ENCODE results near the gene DDX31.

- TF ChIP-seq, protein P1, sequence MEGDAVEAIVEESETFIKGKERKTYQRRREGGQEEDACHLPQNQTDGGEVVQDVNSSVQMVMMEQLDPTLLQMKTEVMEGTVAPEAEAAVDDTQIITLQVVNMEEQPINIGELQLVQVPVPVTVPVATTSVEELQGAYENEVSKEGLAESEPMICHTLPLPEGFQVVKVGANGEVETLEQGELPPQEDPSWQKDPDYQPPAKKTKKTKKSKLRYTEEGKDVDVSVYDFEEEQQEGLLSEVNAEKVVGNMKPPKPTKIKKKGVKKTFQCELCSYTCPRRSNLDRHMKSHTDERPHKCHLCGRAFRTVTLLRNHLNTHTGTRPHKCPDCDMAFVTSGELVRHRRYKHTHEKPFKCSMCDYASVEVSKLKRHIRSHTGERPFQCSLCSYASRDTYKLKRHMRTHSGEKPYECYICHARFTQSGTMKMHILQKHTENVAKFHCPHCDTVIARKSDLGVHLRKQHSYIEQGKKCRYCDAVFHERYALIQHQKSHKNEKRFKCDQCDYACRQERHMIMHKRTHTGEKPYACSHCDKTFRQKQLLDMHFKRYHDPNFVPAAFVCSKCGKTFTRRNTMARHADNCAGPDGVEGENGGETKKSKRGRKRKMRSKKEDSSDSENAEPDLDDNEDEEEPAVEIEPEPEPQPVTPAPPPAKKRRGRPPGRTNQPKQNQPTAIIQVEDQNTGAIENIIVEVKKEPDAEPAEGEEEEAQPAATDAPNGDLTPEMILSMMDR (conservative IDR thresholded peaks at IDR 0.05 in 1 of 2, IDR thresholded peaks at IDR 0.05 in 1 of 2; ENCODE audit: extremely low read depth in 1 of 2, insufficient read depth in 1 of 2, low read depth in 1 of 2, low read length in 2 of 2), result no peak
- peak; percentile 95 for TF ChIP-seq EZH2 (IDR thresholded peaks at IDR 0.05; ENCODE audit: borderline replicate concordance, low read length)
Observed at GRCh38 chr9:132585954-132586829, 83.6 kb downstream of the DDX31 start.

All from mammary epithelial cell (primary cell).